Iris pigment epithelial cell (primary cell): ENCODE results near the gene P3H3.
"Not testable (repeated sequence)": the region's sequence is repeated elsewhere in the genome, so short reads cannot be mapped to it uniquely, and the experiment has no call there.

Experiments
- DNase-seq: peaks from one replicate; pipeline ENCODE4 v3.0.0-alpha.2; 2011; ENCODE audit warnings: low read depth

Gene P3H3

DNA sequence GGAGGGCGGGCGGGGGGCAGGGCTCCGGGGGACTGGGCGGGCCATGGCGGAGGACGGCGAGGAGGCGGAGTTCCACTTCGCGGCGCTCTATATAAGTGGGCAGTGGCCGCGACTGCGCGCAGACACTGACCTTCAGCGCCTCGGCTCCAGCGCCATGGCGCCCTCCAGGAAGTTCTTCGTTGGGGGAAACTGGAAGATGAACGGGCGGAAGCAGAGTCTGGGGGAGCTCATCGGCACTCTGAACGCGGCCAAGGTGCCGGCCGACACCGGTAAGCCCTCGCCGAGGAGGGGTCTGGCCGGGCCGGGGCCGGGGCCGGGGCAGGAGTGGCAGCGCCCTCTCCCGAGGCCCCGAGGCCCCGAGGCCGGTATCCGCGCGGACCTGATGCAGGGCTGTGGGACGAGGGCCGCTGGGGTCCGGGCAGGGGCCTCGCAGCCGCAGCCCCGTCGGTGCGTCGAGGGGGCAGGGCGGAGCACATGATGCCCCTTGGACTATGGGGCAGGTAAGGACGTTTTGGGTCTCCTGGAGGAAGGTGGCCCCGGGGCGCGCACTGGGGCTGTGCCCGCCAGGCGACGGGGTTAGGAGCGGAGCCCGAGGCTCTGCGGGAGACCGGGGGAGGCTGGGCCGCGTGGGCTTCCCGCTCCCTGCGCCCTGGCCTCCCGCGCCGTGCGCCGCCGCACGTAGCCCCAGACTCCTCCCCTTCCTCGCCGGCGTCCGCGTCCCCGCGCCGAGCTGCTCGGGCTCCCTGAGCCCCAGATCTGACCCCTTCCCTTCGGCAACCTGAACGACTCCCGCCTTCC, 39.4 kb downstream of the P3H3 start, which contains the start of gene TPI1:
TSS of gene TPI1 (plus strand) at position 119 of the 798 bp plus-strand sequence. CDS start at position 155, 36 bp downstream.
- peak; percentile 80 for DNase-seq

DNA sequence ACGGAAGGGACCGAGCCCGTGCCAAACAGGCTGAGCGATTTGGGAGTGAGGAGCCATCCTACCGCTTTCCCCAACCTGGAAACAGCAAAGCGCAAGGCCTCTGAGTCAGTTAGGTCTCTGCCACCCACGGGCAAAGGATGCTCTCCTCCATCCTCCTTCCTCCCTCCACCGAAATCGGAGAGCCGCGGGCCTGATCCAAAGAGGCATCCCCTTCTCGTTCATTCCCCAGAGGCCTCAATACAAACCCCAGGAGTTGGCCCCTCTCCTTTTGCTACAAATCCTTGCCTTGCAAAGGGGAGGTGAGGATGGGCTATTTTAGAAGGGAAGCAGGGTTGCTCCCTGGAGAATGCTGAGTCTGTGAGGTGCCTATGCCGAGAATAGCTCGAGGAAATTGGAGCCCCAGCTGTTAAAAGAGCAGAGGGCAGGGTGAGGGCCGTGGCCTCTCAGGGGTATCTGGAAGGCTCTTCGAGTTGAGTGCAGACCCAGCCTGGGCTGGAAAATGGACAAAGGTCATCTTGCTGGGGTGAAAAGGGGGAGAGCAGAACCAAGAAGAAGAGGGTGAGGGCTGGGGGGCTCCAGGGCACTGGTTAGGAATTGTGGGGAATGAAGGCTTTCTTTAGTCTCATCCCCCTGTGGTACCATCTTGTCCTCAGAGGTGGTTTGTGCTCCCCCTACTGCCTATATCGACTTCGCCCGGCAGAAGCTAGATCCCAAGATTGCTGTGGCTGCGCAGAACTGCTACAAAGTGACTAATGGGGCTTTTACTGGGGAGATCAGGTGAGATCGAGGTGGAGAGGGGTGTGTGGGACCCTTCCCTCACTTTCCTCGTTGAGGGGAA, 40.2 kb downstream of the P3H3 start:
- no peak for DNase-seq

DNA sequence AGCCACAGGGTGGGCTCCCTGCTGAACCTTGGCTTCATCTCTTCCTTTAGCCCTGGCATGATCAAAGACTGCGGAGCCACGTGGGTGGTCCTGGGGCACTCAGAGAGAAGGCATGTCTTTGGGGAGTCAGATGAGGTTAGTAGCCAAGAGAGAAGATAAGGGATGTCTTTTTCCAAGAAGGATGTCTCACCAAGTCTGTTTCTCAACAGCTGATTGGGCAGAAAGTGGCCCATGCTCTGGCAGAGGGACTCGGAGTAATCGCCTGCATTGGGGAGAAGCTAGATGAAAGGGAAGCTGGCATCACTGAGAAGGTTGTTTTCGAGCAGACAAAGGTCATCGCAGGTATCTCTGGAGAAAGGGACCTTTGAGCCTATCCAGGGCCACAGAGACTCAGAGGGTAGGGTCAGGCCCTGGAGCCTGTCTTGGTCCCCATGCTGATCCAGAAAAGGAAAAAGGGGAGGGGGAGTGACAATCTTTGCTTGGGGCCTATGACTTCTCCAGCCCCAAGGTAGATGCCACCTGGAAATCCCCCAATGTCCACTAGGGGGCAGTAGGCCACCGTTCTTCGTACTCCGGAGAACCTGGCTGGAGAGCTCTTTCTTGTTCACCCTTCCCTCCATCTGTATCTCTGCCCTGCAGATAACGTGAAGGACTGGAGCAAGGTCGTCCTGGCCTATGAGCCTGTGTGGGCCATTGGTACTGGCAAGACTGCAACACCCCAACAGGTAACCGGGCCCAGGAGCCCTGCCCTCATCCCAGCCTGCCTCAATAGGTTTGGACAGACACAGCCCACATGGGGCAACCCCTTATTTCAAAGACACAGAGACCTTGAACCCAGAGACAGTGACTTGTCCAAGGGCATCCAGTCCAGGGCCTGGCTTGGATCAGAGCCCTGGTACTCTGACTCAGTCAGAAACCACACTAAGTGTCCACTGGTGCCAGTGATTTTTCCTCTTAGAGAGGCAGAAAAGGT, 41.1 kb downstream of the P3H3 start:
- peak; percentile 61 for DNase-seq

DNA sequence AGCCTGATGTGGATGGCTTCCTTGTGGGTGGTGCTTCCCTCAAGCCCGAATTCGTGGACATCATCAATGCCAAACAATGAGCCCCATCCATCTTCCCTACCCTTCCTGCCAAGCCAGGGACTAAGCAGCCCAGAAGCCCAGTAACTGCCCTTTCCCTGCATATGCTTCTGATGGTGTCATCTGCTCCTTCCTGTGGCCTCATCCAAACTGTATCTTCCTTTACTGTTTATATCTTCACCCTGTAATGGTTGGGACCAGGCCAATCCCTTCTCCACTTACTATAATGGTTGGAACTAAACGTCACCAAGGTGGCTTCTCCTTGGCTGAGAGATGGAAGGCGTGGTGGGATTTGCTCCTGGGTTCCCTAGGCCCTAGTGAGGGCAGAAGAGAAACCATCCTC, 42.1 kb downstream of the P3H3 start:
- not testable (repeated sequence) for DNase-seq

DNA sequence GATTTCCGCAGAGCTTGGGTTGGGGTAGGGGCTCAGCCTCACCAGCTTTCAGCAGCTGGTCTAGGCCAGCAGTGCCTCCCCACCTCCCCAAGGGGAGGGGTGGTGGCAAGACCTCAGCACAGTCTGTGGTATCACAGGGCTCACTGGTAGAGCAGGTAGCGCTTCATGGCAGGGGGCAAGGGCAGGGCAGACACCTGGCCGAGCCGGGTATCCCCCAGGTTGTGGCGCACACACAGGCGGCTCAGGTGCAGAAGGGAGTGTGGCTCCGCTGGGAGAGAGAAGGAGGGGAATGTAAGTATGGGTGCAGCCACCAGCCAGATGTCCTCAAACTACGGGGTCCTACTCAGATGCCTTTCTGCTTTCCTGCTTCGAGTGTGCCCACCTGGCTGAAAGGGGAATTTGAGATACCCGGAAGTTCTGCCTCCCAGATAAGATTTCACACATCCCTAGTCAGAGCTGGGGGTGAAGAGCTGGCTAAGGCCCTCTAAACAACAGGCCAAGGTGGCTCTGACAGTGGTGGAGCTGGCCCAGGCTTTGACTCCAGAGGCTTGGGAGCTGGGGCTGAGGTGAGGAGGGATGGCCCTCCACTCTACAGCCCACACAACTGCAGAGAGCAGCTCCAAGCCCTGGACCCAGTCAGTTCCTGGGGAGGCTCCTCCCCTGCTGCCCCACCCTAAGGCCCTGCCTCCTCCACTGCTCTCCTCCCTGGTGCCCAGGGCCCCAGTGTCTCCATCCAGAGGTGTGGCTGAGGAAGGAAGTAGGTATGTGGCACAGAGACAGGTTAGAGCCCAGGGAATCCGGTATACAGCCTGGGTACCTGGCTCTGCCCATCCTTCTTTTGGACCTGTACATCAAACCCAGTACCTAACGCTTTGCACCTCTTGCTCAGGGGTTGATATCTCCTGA, 43.1 kb downstream of the P3H3 start:
- DNase-seq, result no peak

DNA sequence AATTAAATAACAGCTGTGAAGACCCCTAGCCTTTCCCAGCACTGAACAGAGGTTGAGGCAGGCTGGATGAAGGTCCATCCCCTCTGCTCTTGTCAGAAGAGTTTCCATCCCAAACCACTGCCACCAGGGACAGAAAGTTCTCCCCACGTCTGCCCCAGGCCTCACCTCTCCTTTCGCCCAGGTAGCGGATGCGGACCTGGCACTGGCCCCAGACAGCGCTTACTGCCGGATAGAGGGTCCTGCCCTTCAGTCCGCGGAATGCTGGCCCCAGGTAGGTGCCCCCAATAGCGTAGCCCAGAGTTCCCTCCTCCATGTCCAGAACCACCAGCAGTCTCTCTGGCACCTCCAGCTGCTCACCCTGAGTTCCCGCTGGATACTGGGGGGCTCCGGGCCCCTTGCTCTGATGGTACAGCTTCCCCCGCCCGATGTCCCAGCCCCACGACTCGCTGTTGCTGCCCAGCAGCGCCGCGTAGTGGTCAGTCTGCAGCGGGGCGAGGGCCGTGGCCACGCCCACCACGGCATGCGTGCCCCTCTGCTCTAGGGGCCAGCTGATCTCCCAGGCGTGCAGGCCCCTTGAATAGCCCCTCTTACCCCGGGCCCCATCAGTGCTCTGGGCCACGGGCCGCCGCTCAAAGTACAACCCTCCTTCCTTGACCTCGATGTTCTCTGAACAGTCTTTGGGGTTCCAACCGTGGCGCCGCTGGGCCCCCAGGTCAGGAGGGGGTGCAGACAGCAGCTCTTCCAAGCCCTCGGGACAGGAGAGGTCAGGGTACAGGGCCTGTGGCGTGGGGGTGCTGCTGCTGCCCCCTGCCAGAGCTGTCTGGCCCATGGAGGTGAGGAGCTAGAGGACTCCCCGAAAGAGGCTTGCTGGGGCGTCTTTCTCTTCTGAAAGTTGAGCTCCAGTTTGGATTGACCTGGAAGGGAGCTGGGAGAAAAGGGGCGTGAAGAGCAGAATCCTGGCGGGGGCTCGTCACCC, 44.2 kb downstream of the P3H3 start:
- DNase-seq, result peak; percentile 59

DNA sequence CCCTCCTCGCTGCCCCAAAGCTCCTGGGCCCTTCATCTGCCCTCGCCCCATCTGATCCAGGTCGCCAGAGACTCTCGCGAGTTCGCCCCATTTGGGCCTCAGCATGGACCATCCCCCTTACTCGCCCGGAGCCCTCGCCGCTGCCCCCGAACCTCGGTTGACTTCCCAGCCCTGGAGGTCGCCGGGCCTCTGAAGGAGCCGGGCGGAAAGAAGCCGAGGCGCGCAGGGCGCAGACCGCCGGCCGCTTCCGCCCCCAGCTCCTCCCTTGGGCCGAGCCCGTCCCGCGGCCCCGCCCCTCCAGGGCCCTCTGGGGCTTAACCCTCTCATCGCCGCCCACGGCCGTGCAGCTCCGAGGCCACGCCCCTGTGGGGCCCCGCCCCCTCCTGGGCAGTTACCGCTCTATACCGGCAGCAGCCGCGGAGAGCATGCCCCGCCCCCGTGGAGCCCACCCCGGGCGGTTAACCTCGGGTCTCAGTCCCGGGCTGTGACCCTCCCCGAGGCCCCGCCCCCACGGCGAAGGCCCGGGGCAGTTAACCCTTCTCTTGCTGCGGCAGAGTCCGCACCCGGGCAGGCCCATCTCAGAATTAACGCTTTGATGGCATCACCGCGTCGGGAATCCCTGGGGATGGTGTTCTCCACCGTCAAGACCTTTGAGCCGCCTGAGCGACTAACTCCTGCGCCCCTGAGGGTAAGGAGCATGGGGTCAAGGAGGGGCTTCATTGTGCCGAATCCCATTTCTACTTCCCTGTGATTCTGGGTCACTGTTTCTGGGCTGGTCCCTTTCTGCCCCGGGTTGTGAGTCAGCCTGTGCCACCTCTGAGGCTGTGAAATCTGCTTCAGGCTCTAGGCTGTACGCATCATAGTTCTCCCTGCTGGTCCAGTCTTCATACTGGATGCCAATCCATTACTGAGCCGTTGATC, 45.1 kb downstream of the P3H3 start, which contains the start of gene SPSB2:
TSS of gene SPSB2 (minus strand) at position 210 of the 921 bp plus-strand sequence. CDS start 402 bp downstream, outside the sequence.
- peak; percentile 93 for DNase-seq

DNA sequence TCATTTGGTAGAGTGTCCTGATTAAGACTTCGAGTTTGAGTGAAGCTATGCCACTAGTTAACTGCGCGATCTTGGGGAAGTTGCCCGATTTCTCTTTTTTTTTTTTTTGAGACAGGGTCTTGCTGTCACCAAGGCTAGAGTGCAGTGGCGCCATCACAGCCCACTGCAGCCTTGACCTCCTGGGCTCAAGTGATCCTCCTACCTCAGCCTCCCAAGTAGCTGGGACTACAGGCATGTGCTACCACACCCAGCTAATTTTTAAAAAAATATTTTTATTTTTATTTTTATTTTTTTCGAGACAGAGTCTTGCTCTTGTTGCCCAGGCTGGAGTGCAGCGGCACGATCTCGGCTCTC, 45.8 kb downstream of the P3H3 start:
- DNase-seq, result not testable (repeated sequence)

DNA sequence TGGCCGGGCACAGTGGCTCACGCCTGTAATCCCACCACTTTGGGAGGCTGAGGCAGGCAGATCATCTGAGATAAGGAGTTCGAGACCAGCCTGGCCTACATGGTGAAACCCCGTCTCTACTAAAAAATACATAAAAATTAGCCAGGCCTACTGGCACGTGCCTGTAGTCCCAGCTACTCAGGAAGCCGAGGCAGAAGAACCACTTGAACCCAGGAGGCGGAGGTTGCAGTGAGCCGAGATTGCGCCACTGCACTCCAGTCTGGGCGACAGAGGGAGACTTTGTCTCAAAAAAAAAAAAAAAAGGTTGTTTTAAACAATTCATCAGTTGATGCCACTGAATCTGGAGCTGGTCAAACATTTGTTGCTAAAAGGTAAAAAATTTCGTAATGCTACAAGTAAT, 51.6 kb downstream of the P3H3 start:
- not testable (repeated sequence) for DNase-seq

DNA sequence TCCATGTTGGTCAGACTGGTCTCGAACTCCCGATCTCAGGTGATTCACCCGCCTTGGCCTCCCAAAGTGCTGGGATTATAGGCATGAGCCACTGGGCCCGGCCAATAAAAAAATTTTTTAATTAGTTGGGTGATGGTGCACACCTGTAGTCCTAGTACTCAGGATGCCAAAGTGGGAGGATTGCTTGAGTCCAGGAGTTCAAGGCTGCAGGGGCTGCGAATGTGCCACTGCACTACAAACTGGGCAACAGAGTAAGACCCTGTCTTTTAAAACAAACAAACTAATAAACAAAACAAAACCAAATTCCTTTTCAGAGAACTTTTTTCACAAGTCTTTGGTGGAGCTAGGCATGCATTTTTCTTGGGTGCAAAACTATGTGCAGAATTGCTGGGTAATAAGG, 55.0 kb downstream of the P3H3 start:
- DNase-seq, result no peak

DNA sequence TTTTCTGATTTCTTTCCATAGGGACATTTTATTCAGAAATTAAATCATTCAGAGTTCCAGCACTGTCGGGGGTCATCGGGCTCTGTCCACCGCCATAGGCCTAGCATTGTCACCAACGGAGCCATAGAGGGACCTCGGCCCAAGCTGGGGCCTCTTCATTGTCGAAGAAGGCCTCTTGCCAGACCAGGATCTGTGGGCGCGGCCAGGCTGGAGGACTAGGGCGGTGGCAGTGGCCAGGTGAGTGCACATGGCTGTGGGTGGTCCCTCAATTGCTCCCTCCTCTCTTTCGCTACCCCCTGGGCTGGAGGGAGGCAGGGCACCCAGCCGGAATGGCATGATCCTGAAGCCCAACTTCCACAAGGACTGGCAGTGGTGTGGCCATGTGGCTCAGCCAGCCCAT, 55.5 kb downstream of the P3H3 start:
- DNase-seq, result no peak

DNA sequence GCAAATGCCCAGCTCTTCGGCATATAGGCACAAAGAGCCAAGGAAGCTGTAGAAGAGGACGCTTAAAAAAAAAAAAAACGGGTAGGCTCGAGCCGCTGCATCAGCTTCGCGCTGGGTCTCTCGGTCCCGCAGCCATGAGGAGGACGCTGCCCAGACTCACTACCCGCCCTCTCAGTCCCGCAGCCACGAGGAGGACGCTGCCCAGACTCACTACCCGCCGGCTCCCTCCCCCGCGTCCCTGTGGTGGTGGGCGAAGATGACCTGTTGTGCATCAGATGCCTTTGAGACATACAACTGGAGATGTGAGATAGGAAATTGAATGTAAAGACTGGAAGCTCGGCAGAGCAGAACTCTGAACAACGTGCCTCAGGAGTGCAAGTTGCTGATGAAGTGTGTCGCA, 56.3 kb downstream of the P3H3 start:
- no peak for DNase-seq

DNA sequence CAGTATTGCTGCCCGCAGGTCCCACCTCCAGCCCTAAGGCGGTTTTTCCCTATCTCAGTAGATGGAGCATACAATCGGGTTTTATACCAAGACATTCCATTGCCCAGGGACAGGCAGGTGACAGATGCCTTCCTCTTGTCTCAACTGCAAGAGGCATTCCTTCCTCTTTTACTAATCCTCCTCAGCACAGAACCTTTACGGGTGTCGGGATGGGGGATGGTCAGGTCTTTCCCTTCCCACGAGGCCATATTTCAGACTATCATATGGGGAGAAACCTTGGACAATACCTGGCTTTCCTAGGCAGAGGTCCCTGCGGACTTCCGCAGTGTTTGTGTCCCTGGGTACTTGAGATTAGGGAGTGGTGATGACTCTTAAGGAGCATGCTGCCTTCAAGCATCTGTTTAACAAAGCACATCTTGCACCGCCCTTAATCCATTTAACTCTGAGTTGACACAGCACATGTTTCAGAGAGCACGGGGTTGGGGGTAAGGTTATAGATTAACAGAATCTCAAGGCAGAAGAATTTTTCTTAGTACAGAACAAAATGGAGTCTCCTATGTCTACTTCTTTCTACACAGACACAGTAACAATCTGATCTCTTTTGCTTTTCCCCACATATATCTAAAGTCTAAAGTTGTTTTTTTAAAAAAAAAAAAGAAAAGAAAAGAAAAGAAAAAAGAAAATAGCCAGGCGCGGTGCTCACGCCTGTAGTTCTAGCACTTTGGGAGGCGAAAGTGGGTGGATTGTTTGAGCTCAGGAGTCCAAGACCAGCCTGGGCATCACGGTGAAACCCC, 58.2 kb downstream of the P3H3 start:
- DNase-seq, result not testable (repeated sequence)

DNA sequence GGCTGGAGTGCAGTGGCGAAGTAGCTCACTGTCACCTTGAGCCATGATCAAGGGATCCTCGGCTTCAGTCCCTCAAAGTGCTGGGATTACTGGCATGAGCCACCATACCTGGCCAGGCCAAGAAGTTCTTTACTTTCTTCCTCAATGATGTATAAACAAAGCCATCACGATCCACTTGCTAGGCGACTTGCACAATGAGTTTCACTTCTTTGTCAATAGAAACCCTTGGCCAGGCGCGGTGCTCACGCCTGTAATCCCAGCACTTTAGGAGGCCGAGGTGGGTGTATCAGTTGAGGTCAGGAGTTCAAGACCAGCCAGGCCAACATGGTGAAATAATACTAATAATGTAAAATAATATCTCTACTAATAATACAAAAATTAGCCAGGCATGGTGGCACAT, 59.3 kb downstream of the P3H3 start:
- no peak for DNase-seq

DNA sequence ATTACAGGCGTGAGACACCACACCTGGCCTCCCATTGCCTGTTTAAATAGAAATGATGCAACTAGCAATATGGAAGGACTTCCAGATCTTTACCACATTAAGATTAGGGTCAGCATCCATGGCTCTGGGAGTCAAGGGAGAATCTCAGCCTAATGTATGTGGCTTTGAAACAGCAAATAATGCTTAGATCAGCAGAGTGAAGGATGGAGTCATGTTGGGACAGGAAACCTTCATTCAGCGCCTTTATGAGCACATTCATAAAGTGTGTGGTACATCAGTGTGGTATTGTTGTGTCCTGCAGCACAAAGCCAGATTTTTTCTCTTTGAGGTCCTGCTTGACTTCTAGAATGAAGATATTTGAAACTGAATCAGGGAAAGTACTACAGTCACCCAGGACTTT, 60.2 kb downstream of the P3H3 start:
- no peak for DNase-seq

DNA sequence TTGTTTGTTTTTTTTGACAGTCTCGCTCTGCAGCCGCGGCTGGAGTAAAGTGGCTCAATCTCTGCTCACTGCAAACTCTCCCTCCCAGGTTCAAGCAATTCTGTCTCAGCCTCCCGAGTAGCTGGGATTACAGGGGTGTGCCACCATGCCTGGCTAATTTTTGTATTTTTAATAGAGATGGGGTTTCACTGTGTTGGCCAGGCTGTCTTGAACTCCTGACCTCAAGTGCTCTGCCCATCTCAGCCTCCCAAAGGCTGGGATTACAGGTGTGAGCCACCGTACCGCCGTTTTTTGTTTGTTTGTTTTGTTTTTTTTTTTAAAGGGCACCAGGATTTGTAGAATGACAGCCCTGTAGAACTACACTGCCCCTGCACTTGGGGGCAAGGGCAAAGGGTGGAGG, 60.6 kb downstream of the P3H3 start:
- not testable (repeated sequence) for DNase-seq
